Brain microvascular endothelial cell (primary cell): Measurements from ENCODE around the gene RIMBP2.

Source experiments
- DNase-seq: peaks from one replicate; pipeline ENCODE4 v3.0.0-alpha.2; 2020
- H3K27ac ChIP-seq: fragments of 250-450 bp; sonication (Bioruptor Pico); 2 replicates; pipeline ENCODE4 v1.5.1; 2020; ENCODE audit warnings: mild to moderate bottlenecking, moderate library complexity
- H3K27me3 ChIP-seq: fragments of 250-450 bp; sonication (Bioruptor Pico); replicated peaks from 2 replicates; pipeline ENCODE4 v1.5.1; 2020; ENCODE audit warnings: mild to moderate bottlenecking
- H3K36me3 ChIP-seq: fragments of 250-450 bp; sonication (Bioruptor Pico); replicated peaks from 2 replicates; pipeline ENCODE4 v1.5.1; 2020; ENCODE audit warnings: mild to moderate bottlenecking
- H3K4me3 ChIP-seq: 2 replicates; pipeline ENCODE4 v1.5.1; 2011; ENCODE audit warnings: low read depth, mild to moderate bottlenecking, control low read depth, low read length, moderate library complexity
- in situ Hi-C: cut with HindIII; loops from 2 replicates; pipeline ENCODE4 v1.10.0; 2017; ENCODE audit warnings: low sequenced_read_pairs, low pct_ligation_motif_present
- TF ChIP-seq, protein P1 (sequence below): IDR thresholded peaks from 2 replicates; pipeline ENCODE4 v1.5.1; 2011; ENCODE audit warnings: low read depth, mild to moderate bottlenecking, moderate library complexity, low read length, control low read depth, inconsistent platforms; ENCODE audit errors: missing control alignments

The RIMBP2 gene

DNA sequence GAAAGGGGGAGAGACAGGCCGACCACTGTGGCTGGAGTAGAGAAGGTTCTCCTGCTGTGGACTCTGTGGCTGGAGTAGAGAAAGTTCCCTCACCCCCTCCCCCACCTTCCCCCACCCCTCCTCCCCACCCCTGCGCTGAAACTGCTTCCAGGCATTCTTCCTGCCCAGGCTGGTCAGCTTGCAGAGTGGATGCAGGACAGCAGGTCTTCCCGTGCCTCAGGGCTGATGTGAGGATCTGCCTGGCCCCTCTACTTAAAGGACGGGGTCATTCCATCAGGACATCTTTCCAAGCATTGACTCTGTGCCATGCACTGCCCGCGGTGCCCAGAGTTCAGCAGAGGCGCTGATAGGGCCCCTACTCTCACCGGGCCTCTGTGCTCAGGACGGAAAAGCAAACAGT, 13.2 kb upstream of the RIMBP2 start:
- in situ Hi-C loops = no loop called here
- no peaks in the 10 kb centered on the region for H3K36me3 ChIP-seq
- H3K27ac ChIP-seq = no peak overlapping the region
- no peak for DNase-seq
- TF ChIP-seq, protein P1, sequence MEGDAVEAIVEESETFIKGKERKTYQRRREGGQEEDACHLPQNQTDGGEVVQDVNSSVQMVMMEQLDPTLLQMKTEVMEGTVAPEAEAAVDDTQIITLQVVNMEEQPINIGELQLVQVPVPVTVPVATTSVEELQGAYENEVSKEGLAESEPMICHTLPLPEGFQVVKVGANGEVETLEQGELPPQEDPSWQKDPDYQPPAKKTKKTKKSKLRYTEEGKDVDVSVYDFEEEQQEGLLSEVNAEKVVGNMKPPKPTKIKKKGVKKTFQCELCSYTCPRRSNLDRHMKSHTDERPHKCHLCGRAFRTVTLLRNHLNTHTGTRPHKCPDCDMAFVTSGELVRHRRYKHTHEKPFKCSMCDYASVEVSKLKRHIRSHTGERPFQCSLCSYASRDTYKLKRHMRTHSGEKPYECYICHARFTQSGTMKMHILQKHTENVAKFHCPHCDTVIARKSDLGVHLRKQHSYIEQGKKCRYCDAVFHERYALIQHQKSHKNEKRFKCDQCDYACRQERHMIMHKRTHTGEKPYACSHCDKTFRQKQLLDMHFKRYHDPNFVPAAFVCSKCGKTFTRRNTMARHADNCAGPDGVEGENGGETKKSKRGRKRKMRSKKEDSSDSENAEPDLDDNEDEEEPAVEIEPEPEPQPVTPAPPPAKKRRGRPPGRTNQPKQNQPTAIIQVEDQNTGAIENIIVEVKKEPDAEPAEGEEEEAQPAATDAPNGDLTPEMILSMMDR = no peak
- H3K27me3 ChIP-seq = no peaks in the 10 kb centered on the region
- no peak overlapping the region for H3K4me3 ChIP-seq

DNA sequence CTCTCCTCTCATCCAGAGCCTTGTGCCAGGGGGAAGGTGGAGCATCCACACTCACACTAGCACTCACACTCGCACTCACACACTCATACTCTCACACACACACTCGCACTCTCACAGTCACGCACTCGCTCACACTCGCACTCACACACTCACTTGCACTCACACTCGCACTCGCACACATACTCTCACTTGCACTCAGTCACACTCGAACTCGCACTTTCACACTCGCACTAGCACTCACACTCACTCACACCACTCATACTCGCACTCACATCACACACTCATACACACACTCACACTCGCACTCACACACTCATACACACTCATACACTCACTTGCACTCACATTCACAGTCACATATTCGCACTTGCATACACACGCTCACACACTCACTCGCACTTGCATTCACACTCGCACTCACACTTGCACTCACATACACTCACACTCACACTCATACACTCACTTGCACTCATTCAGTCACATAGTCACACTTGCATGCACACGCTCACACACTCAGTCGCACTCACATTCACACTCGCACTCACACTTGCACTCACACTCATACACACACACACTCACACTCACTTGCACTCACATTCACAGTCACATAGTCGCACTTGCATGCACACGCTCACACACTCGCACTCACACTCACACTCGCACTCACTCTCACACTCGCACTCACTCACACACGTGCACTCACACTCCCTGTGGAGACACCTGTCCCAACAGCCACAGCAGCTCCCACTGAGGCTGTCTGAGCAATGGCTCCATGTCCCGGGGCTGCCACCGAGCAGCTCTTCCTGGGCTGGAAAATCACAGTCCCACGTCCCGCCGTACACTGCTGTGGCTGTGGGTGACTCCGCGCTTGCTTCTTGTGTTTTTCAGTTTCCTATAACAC, 12.3 kb upstream of the RIMBP2 start:
- H3K27ac ChIP-seq = no peak overlapping the region
- TF ChIP-seq, protein P1 = no peak
- in situ Hi-C loops = no loop called here
- no peak for DNase-seq
- H3K27me3 ChIP-seq = no peaks in the 10 kb centered on the region
- no peak overlapping the region for H3K4me3 ChIP-seq
- no peaks in the 10 kb centered on the region for H3K36me3 ChIP-seq

DNA sequence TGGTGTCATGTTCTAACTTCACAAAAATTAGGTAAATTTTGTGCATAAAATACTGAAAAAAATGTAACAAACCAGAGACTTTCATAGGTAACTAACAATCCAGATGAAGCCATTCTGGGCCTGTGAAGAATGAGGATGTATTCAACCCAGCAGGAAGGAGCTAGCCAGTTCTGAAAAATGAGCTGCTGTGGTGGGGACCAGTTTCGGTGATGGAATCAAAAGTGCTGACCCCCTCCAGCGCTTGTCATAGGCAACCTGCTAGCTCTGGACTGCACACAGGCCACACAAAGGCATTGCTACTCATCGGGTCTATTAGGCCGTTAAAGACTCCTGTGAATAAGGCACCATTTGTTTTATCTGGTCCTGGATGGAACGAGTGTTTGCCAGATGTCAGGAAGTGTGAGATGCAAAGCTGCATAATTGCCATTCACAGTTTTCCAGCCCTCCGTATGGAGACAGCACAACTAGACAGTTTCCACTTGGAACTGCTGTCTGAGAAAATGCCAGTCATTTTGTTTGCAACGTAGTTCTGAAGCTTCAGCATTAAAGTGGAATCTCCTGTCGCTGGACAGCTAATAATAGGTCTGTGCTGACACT, 3.3 kb upstream of the RIMBP2 start:
- Histone ChIP-seq H3K36me3 (no peaks in the 10 kb centered on the region), H3K4me3 (no peak overlapping the region), H3K27me3 (peaks cover 22% of the 10 kb centered on the region), H3K27ac (no peak overlapping the region)
- no peak for DNase-seq
- in situ Hi-C loops = no loop called here
- TF ChIP-seq, protein P1 = no peak

DNA sequence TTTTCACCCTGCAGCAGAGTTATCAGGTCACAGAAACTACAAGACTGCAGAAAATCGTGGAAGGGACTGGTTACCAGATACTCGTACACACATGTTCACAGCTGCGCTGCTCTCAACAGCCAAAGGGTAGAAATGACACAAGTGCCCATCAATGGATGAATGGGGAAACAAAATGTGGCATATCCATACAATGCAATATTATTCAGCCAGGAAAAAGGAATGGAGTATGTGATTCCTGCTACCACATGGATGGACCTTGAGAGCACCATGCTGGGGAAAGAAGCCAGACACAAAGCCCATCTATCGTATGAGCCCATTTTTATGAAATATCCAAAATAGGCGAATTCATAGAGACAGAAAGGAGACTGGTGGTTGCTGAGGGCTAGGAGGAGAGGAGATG, 1.7 kb upstream of the RIMBP2 start:
- in situ Hi-C loops = no loop called here
- Histone ChIP-seq H3K27ac (no peak overlapping the region), H3K36me3 (no peaks in the 10 kb centered on the region), H3K4me3 (no peak overlapping the region), H3K27me3 (peaks cover 31% of the 10 kb centered on the region)
- TF ChIP-seq, protein P1 = no peak
- no peak for DNase-seq

- H3K4me3 ChIP-seq = no peak overlapping the region
- peaks cover 31% of the 10 kb centered on the region for H3K27me3 ChIP-seq
- in situ Hi-C loops = no loop called here
- TF ChIP-seq, protein P1 = no peak
- DNase-seq = no peak
- no peaks in the 10 kb centered on the region for H3K36me3 ChIP-seq
- H3K27ac ChIP-seq = no peak overlapping the region
Measured at GRCh38 chr12:130716969-130717366, 869 bp upstream of the RIMBP2 start.
